Measurements from ENCODE around the gene FAM13A. TPM values are rescaled to one million over a fixed set of nuclear protein-coding genes. Genes with fewer than 3 reads are reported as not detected.

The FAM13A gene
- total and polyA plus RNA-seq, 2 of the 4 experiments (the other 2 are of a cell fraction), result 13.1 to 22.0 TPM

GRCh38 chr4:88937081-88937480 lies 119.9 kb downstream of the FAM13A start:
- Histone ChIP-seq H3K56ac (ENCODE audit: extremely low read depth, insufficient read depth, low read length) (no peak overlapping the region; the same call in 1 of the 2 replicates), H4K91ac (ENCODE audit: insufficient read depth, low read depth, low read length) (no peak overlapping the region), H3K4ac (ENCODE audit: low read depth, low read length) (peak overlapping the region; percentile 16; the same call in 1 of the 2 replicates), H3K27ac (ENCODE audit: insufficient read depth, low read length) (no peak overlapping the region), H3K4me2 (ENCODE audit: low read depth, low read length) (peak overlapping the region; percentile 31; the same call in 1 of the 2 replicates), H4K5ac (ENCODE audit: low read depth, low read length) (peak overlapping the region; percentile 48; the same call in 1 of the 2 replicates), H3K9me1 (ENCODE audit: insufficient read depth, low read length) (peaks cover 2% of the 10 kb centered on the region), H3K23ac (ENCODE audit: low read depth, low read length) (no peak overlapping the region), H3K4me3 (ENCODE audit: insufficient read depth, low read depth, low read length) (no peak overlapping the region), H2BK20ac (ENCODE audit: low read depth, low read length) (no peak overlapping the region; the same call in 1 of the 2 replicates), H2BK120ac (ENCODE audit: low read depth, low read length) (peak overlapping the region; percentile 10; the same call in 1 of the 2 replicates), H3K9ac (ENCODE audit: low read depth, low read length) (no peak overlapping the region), H2BK15ac (ENCODE audit: low read depth, low read length) (no peak overlapping the region), H3K4me1 (ENCODE audit: control insufficient read depth, insufficient read depth, low read length) (peaks cover 9% of the 10 kb centered on the region), H4K20me1 (ENCODE audit: insufficient read depth, low read length) (no peaks in the 10 kb centered on the region), H3K18ac (ENCODE audit: low read depth, low read length) (peak overlapping the region; percentile 39; the same call in 1 of the 2 replicates), H3K9me3 (ENCODE audit: control insufficient read depth, insufficient read depth, low read length) (no peaks in the 10 kb centered on the region), H2AK9ac (replicated peaks; ENCODE audit: low read depth, low read length, poor library complexity) (no peak overlapping the region), H4K8ac (ENCODE audit: low read depth in 2 of 2, low read length in 2 of 2) (peak overlapping the region in 1 of 2 experiments; percentile 41; a peak in 1 of 4 replicates), H3K36me3 (ENCODE audit: control insufficient read depth, insufficient read depth, low read length) (no peaks in the 10 kb centered on the region), H2AFZ (replicated peaks; ENCODE audit: low read length, poor library complexity) (no peak overlapping the region), H3K27me3 (ENCODE audit: control insufficient read depth, insufficient read depth, low read length) (no peaks in the 10 kb centered on the region), H2AK5ac (ENCODE audit: low read depth, low read length) (no peak overlapping the region), H2BK5ac (ENCODE audit: low read depth, low read length, poor library complexity, severe bottlenecking) (peak overlapping the region; percentile 98), H3K14ac (replicated peaks; ENCODE audit: low read depth, low read length) (peak overlapping the region; percentile 13; the same call in 1 of the 2 replicates), H3K79me1 (ENCODE audit: low read depth in 1 of 2, low read length in 2 of 2) (0 out of 4 replicates have a peak, but pooled peaks cover 3% of the 10 kb centered on the region in 2 experiments)
- dilution Hi-C loops (cut with HindIII; ENCODE audit: low sequenced_read_pairs, unreplicated experiment) (no loop called here), in situ Hi-C loops (cut with MboI; ENCODE audit: low sequenced_read_pairs) (no loop called here), intact Hi-C loops (cut with micrococcal nuclease) (no loop called here)
- no TSS peak for BruUV-seq (replicated peaks)
- TF ChIP-seq USF2 (IDR thresholded peaks at IDR 0.05; ENCODE audit: low read depth, low read length), result no peak
- TF ChIP-seq RFX5 (IDR thresholded peaks at IDR 0.05; ENCODE audit: low read depth, low read length), result no peak
- TF ChIP-seq CHD1 (IDR thresholded peaks at IDR 0.05; ENCODE audit: low read depth, low read length), result no peak
- TF ChIP-seq MAZ (IDR thresholded peaks at IDR 0.05; ENCODE audit: borderline replicate concordance, low read depth, low read length), result no peak
- TF ChIP-seq POLR2A (IDR thresholded peaks at IDR 0.05; ENCODE audit: low read depth, low read length), result no peak
- TF ChIP-seq FOS (IDR thresholded peaks at IDR 0.05; ENCODE audit: low read depth, low read length), result no peak
- TF ChIP-seq RAD21 (IDR thresholded peaks at IDR 0.05; ENCODE audit: low read length), result no peak
- TF ChIP-seq MAFK (IDR thresholded peaks at IDR 0.05; ENCODE audit: low read depth, low read length), result no peak
- TF ChIP-seq CTCF (conservative IDR thresholded peaks at IDR 0.05; ENCODE audit: low read depth, low read length), result no peak
- TF ChIP-seq SMC3 (IDR thresholded peaks at IDR 0.05; ENCODE audit: low read depth, low read length), result no peak
- TF ChIP-seq RCOR1 (IDR thresholded peaks at IDR 0.05; ENCODE audit: insufficient replicate concordance, low read length), result no peak
- TF ChIP-seq MXI1 (IDR thresholded peaks at IDR 0.05; ENCODE audit: borderline replicate concordance, low read depth, low read length), result no peak
- no peak for TF ChIP-seq NFE2L2 (IDR thresholded peaks at IDR 0.05; ENCODE audit: low read depth, low read length)
- TF ChIP-seq ELK1 (IDR thresholded peaks at IDR 0.05; ENCODE audit: borderline replicate concordance, low read depth, low read length), result no peak
- no peak for TF ChIP-seq CEBPB (IDR thresholded peaks at IDR 0.05; ENCODE audit: low read depth, low read length)
- TF ChIP-seq BHLHE40 (IDR thresholded peaks at IDR 0.05; ENCODE audit: low read depth, low read length), result no peak
- CTCF ChIA-PET, result interaction anchor here (0.6 kb wide), 2 partner anchors 15 to 82 kb away, joined by 3 read pairs; no protein-coding TSS in a partner anchor
- peak; percentile 31; the same call in 1 of the 2 replicates for ATAC-seq (ENCODE audit: low read depth)
- POLR2A ChIA-PET (ENCODE audit: unreplicated experiment), result no interaction called here
- no CpG with 5 or more reads among the region's 2 CpGs for whole genome bisulfite sequencing, 2 experiments (ENCODE audit: extremely low coverage in 2 of 2, insufficient read length in 1 of 2)
- DNase-seq, result peak; percentile 65

All from IMR-90 (cell line).